ENCODE results near the gene KIF4B.
"Not testable (repeated sequence)": the region's sequence is repeated elsewhere in the genome, so short reads cannot be mapped to it uniquely, and the experiment has no call there.

KIF4B gene, protein sequence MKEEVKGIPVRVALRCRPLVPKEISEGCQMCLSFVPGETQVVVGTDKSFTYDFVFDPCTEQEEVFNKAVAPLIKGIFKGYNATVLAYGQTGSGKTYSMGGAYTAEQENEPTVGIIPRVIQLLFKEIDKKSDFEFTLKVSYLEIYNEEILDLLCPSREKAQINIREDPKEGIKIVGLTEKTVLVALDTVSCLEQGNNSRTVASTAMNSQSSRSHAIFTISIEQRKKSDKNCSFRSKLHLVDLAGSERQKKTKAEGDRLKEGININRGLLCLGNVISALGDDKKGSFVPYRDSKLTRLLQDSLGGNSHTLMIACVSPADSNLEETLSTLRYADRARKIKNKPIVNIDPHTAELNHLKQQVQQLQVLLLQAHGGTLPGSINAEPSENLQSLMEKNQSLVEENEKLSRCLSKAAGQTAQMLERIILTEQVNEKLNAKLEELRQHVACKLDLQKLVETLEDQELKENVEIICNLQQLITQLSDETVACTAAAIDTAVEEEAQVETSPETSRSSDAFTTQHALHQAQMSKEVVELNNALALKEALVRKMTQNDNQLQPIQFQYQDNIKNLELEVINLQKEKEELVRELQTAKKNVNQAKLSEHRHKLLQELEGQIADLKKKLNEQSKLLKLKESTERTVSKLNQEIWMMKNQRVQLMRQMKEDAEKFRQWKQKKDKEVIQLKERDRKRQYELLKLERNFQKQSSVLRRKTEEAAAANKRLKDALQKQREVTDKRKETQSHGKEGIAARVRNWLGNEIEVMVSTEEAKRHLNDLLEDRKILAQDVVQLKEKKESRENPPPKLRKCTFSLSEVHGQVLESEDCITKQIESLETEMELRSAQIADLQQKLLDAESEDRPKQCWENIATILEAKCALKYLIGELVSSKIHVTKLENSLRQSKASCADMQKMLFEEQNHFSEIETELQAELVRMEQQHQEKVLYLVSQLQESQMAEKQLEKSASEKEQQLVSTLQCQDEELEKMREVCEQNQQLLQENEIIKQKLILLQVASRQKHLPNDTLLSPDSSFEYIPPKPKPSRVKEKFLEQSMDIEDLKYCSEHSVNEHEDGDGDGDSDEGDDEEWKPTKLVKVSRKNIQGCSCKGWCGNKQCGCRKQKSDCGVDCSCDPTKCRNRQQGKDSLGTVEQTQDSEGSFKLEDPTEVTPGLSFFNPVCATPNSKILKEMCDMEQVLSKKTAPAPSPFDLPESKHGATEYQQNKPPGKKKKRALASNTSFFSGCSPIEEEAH

DNA sequence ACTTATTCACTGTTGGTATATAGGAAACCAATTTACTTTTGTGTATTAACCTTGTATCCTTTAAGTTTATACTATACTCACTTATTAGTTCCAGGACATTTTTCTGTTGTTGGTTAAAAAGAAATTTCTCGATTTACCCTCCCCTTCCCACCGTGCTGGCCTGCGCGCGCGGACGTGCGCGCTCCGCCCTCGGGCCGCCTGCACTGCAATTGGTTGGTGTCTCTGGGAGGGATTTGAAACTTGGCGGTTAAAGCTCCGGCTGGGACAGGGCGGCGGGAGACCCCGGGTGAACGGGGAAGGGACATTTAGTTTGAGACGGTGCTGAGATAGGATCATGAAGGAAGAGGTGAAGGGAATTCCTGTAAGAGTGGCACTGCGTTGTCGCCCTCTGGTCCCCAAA, at the start of gene KIF4B:
Gene KIF4B (plus strand): TSS at position 230 of the 400 bp plus-strand sequence. CDS start 105 bp downstream, at position 335.
- H3K27me3 ChIP-seq (ENCODE audit: control insufficient read depth in 1 of 2, insufficient read depth in 2 of 2, low read length in 2 of 2), result no peaks in the 10 kb centered on the region
- H3K4me1 ChIP-seq (ENCODE audit: insufficient read depth, low read length), result no peaks in the 10 kb centered on the region
- H3K9me3 ChIP-seq (ENCODE audit: low read length), result no peaks in the 10 kb centered on the region
- no peak within 1 kb of the TSS for H3K27ac ChIP-seq (ENCODE audit: low read depth, low read length)
- H3K36me3 ChIP-seq (ENCODE audit: insufficient read depth, low read length), result no peaks in the 10 kb centered on the region
- no peak within 1 kb of the TSS for H3K4me3 ChIP-seq (ENCODE audit: low read depth in 1 of 2, low read length in 2 of 2)
- H3K9ac ChIP-seq (ENCODE audit: low read length), result no peak within 1 kb of the TSS

DNA sequence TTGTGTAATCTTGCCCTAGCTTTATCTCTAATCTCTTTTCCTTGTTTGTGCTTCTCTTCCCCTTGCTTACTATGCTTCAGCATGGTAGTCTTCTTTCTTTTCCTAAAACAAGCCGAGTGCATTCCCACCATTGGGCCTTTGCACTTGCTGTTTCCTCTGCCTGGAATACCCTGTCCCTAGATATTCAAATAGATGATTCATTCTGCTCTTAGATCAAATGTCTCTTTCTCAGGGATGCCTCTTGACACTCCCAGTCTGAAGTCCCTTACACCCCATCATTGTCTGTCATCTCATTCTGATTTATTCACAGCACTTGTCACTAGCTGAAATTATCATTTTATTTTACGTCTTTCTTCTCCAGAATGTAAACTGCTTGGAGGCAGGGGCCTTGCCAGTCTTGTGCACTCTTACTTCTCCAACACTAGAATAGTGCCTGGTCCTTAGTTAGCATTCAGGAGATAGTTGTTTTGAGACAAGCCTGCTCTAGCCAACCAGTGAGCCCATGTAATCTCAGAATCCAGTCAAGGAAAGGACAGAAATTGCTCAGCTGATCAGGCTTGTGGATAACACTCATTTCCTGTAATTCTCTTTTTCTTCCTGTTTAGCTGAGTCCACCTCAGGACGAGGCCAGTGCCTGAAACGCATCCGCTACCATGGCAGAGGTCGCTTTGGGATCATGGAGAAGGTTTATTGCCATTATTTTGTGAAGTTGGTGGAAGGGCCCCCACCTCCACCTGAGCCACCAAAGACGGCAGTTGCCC, 47.3 kb upstream of the KIF4B start:
- Histone ChIP-seq H3K27ac (ENCODE audit: low read depth, low read length) (no peak overlapping the region), H3K4me3 (ENCODE audit: low read depth in 1 of 2, low read length in 2 of 2) (no peak overlapping the region), H3K27me3 (ENCODE audit: control insufficient read depth in 1 of 2, insufficient read depth in 2 of 2, low read length in 2 of 2) (no peaks in the 10 kb centered on the region), H3K36me3 (ENCODE audit: insufficient read depth, low read length) (peaks cover 42% of the 10 kb centered on the region), H3K9me3 (ENCODE audit: low read length) (no peaks in the 10 kb centered on the region), H3K4me1 (ENCODE audit: insufficient read depth, low read length) (no peaks in the 10 kb centered on the region), H3K9ac (ENCODE audit: low read length) (no peak overlapping the region)

DNA sequence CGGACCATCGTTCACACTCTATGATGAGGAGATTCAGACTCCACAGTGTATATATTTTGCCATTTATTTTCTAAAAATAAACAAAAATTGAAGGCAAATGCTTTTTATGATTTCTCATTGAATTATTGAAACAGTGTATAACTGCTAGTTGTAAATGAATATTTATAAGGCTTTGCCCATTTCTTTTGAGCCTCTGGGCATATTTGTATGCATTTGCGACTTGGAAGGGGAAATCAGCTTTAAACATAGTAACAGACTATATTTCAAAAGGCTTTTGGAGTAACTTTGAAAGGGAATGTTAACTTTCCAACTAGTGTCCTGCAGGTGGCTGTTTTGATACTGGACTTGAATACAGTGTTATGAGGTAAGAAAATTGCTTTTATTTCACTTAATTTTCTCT, 46.7 kb upstream of the KIF4B start:
- Histone ChIP-seq H3K9ac (ENCODE audit: low read length) (no peak overlapping the region), H3K27me3 (ENCODE audit: control insufficient read depth in 1 of 2, insufficient read depth in 2 of 2, low read length in 2 of 2) (no peaks in the 10 kb centered on the region), H3K4me3 (ENCODE audit: low read depth in 1 of 2, low read length in 2 of 2) (no peak overlapping the region), H3K9me3 (ENCODE audit: low read length) (no peaks in the 10 kb centered on the region), H3K4me1 (ENCODE audit: insufficient read depth, low read length) (no peaks in the 10 kb centered on the region), H3K27ac (ENCODE audit: low read depth, low read length) (no peak overlapping the region), H3K36me3 (ENCODE audit: insufficient read depth, low read length) (peaks cover 36% of the 10 kb centered on the region)

DNA sequence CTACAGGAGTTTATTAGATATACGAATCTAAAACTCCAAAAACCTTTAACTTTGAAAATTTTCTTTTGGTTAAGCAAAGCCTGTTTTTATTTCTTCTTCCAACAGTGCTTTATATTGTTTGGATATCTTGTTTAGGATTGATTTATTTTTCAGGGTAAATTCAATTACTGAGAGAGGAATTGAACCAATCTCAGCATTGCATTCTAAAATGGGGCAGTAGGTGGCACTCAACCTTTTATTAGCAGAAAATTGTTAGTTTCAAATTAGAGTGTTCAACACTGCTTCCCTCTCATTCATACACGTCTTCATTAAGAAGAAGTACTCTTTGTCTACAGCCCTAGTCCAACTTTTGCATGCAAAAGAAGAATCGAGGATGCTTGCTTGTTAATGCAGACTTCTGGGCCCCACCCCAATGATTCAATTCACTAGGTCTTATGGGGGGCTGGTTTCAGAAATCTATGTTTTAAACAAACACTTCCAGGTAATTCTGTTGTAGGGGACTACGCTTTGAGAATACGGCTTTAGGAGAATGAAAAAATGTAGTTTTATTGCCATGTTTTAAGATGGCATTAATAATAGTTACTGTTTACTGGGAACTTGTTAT, 46.0 kb upstream of the KIF4B start:
- no peaks in the 10 kb centered on the region for H3K27me3 ChIP-seq (ENCODE audit: control insufficient read depth in 1 of 2, insufficient read depth in 2 of 2, low read length in 2 of 2)
- H3K4me1 ChIP-seq (ENCODE audit: insufficient read depth, low read length), result no peaks in the 10 kb centered on the region
- H3K36me3 ChIP-seq (ENCODE audit: insufficient read depth, low read length), result peaks cover 36% of the 10 kb centered on the region
- no peak overlapping the region for H3K27ac ChIP-seq (ENCODE audit: low read depth, low read length)
- H3K9ac ChIP-seq (ENCODE audit: low read length), result no peak overlapping the region
- no peak overlapping the region for H3K4me3 ChIP-seq (ENCODE audit: low read depth in 1 of 2, low read length in 2 of 2)
- no peaks in the 10 kb centered on the region for H3K9me3 ChIP-seq (ENCODE audit: low read length)

DNA sequence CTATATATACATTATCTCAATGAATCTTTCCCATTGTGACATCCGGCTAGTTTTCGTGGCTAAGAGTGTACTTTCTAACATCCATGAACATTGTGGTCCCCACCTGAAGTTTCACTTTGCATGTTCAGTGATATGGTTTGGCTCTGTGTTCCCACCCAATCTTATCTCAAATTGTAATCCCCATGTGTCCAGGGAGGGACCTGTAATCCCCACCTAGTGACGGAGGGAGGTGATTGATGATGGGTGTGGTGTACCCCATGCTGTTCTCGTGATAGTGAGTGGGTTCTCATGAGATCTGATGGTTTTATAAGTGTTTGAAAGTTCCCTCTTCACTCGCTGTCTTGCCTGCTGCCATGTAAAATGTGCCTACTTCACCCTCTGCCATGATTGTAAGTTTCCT, 44.6 kb upstream of the KIF4B start:
- no peak overlapping the region for H3K9ac ChIP-seq (ENCODE audit: low read length)
- H3K4me3 ChIP-seq (ENCODE audit: low read depth in 1 of 2, low read length in 2 of 2), result no peak overlapping the region
- peaks cover 36% of the 10 kb centered on the region for H3K36me3 ChIP-seq (ENCODE audit: insufficient read depth, low read length)
- no peaks in the 10 kb centered on the region for H3K4me1 ChIP-seq (ENCODE audit: insufficient read depth, low read length)
- no peak overlapping the region for H3K27ac ChIP-seq (ENCODE audit: low read depth, low read length)
- H3K27me3 ChIP-seq (ENCODE audit: control insufficient read depth in 1 of 2, insufficient read depth in 2 of 2, low read length in 2 of 2), result no peaks in the 10 kb centered on the region
- no peaks in the 10 kb centered on the region for H3K9me3 ChIP-seq (ENCODE audit: low read length)

DNA sequence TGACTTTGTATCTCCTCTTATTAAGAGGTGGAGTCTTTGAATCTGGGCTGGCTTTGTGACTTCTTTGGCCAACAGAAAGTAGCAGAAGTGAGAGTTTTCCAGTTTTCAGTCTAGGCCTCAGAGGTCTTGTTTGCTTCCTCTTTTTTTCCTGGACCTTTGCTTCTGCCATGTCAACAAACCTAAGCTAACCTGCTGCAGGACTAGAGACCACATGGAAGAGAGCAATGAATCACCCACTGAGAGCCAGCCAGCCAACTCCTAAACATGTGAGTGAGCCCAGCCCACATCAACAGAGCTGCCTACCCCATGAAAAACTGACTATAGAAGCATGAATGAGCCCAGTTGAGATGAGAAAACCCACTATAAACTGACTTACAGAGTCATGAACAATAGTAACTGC, 42.8 kb upstream of the KIF4B start:
- Histone ChIP-seq H3K27me3 (ENCODE audit: control insufficient read depth in 1 of 2, insufficient read depth in 2 of 2, low read length in 2 of 2) (no peaks in the 10 kb centered on the region), H3K4me1 (ENCODE audit: insufficient read depth, low read length) (no peaks in the 10 kb centered on the region), H3K4me3 (ENCODE audit: low read depth in 1 of 2, low read length in 2 of 2) (no peak overlapping the region), H3K9ac (ENCODE audit: low read length) (no peak overlapping the region), H3K27ac (ENCODE audit: low read depth, low read length) (no peak overlapping the region), H3K36me3 (ENCODE audit: insufficient read depth, low read length) (peaks cover 34% of the 10 kb centered on the region), H3K9me3 (ENCODE audit: low read length) (no peaks in the 10 kb centered on the region)

DNA sequence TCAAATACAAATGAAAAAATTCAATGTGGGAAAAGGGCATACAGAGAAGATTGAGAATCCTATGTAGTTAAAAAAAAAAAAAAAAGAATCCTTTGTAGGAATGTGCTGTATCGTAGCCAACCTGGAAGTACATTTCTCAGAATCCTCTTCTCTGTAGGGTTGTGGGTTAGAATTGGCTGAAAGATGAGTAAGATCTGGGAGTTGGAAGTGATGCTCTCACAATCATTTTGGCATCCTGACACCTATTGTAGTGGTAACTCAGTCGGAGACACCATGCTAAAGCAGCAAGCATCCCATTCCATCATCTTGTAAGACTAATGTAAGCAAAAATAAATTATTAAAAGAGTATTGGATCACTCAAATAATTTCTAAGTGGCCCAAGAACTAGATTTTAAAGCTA, 42.1 kb upstream of the KIF4B start:
- Histone ChIP-seq H3K9ac (ENCODE audit: low read length) (no peak overlapping the region), H3K4me1 (ENCODE audit: insufficient read depth, low read length) (no peaks in the 10 kb centered on the region), H3K27me3 (ENCODE audit: control insufficient read depth in 1 of 2, insufficient read depth in 2 of 2, low read length in 2 of 2) (no peaks in the 10 kb centered on the region), H3K27ac (ENCODE audit: low read depth, low read length) (no peak overlapping the region), H3K36me3 (ENCODE audit: insufficient read depth, low read length) (peaks cover 27% of the 10 kb centered on the region), H3K9me3 (ENCODE audit: low read length) (no peaks in the 10 kb centered on the region), H3K4me3 (ENCODE audit: low read depth in 1 of 2, low read length in 2 of 2) (no peak overlapping the region)

DNA sequence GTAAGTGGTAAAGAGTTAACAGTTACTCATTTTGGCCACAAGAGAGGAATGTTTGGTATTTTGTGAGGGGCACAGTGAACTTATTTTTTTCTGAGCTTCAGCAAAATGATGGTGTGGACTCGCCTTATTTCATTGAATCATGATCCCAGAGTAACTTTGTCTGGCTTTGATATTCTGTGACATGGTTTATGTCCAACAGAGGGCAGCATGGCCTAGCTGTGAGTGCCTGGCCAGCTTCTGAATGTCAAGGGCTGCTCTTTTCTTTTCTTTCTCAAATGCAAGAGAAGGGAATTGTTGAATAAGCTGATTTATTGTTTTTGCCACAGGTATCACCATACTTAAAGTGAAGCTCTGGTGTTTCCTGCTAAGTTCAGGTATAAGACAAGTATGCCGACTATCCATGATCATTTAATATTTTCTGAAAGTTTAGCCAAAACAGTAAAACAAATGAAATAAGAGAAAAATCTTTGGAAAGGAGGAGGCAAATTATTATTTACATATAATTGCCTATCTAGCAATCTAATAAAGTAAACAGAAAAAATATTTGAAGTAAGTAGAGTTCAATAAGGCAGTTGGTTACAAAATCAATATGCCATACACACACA, 41.0 kb upstream of the KIF4B start:
- Histone ChIP-seq H3K9ac (ENCODE audit: low read length) (no peak overlapping the region), H3K36me3 (ENCODE audit: insufficient read depth, low read length) (peaks cover 16% of the 10 kb centered on the region), H3K4me1 (ENCODE audit: insufficient read depth, low read length) (no peaks in the 10 kb centered on the region), H3K27ac (ENCODE audit: low read depth, low read length) (no peak overlapping the region), H3K9me3 (ENCODE audit: low read length) (no peaks in the 10 kb centered on the region), H3K4me3 (ENCODE audit: low read depth in 1 of 2, low read length in 2 of 2) (no peak overlapping the region), H3K27me3 (ENCODE audit: control insufficient read depth in 1 of 2, insufficient read depth in 2 of 2, low read length in 2 of 2) (no peaks in the 10 kb centered on the region)

DNA sequence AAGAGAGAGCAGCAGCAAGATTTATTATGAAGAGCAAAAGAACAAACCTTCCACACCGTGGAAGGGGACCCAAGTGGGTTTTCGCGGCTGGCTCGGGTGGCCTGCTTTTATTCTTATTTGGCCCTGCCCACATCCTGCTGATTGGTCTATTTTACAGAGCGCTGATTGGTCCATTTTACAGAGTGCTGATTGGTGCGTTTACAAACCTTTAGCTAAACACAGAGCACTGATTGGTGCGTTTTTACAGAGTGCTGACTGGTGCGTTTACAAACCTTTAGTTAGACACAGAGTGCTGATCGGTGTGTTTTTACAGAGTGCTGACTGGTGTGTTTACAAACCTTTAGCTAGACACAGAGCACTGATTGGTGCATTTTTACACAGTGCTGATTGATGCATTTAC, 37.5 kb upstream of the KIF4B start:
- not testable (repeated sequence) for H3K4me1 ChIP-seq (ENCODE audit: insufficient read depth, low read length); H3K9me3 ChIP-seq (ENCODE audit: low read length); H3K36me3 ChIP-seq (ENCODE audit: insufficient read depth, low read length); H3K27me3 ChIP-seq (ENCODE audit: control insufficient read depth in 1 of 2, insufficient read depth in 2 of 2, low read length in 2 of 2); H3K27ac ChIP-seq (ENCODE audit: low read depth, low read length); H3K4me3 ChIP-seq (ENCODE audit: low read depth in 1 of 2, low read length in 2 of 2); H3K9ac ChIP-seq (ENCODE audit: low read length)

DNA sequence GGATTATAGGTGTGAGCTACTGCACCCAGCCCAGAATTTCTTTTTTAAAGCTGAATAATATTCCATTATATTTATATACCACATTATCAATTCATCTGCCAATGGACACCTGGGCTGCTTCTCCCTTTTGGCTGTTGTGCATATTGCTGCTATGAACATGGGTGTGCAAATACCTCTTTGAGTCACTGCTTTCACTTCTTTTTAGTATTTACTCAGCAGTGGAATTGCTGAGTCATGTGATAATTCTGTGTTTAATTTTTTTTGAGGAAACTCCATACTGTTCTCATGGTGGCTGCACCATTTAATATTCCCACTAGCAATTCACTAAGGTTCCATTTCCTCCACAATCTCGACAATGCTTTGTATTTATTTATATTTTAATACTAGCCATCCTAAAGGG, 36.1 kb upstream of the KIF4B start:
- Histone ChIP-seq H3K9me3 (ENCODE audit: low read length) (no peaks in the 10 kb centered on the region), H3K4me3 (ENCODE audit: low read depth in 1 of 2, low read length in 2 of 2) (no peak overlapping the region), H3K9ac (ENCODE audit: low read length) (no peak overlapping the region), H3K27me3 (ENCODE audit: control insufficient read depth in 1 of 2, insufficient read depth in 2 of 2, low read length in 2 of 2) (no peaks in the 10 kb centered on the region), H3K27ac (ENCODE audit: low read depth, low read length) (no peak overlapping the region), H3K36me3 (ENCODE audit: insufficient read depth, low read length) (no peaks in the 10 kb centered on the region), H3K4me1 (ENCODE audit: insufficient read depth, low read length) (no peaks in the 10 kb centered on the region)

Measured in muscle layer of colon (tissue), 2 donors.